Hepatocyte (in vitro differentiated cells): ENCODE measurements around the gene OR5B21.

Experiments used
- EZH2 ChIP-seq: fragments of 200-600 bp; sonication (generic); IDR thresholded peaks from 2 replicates; pipeline ENCODE4 v1.6.1; 2016; ENCODE audit warnings: antibody characterized with exemption, mild to moderate bottlenecking, borderline replicate concordance
- TF ChIP-seq, protein P1 (sequence below): fragments of 200-600 bp; sonication (generic); IDR thresholded peaks from 2 replicates; pipeline ENCODE4 v1.5.1; 2016; ENCODE audit warnings: antibody characterized with exemption, mild to moderate bottlenecking; ENCODE audit not compliant: poor library complexity

DNA sequence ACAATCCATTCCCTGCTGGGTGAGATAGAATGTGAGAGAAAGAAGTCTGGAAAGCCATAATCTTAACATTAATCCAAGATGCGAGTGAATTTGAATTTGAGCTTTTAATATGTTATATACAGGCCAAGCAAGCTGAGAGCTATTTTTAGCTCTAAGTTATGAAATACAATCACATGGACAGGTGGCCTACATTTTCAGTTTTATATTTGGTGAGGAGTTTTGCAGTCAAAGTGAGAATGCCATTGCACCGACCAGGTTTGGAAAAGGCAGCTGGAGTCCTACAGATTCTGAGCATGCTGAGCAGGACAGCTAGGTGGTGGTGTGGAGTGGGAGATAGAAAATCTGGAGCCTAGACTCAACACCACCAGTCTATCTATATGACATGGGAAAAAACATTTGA, 12.0 kb downstream of the OR5B21 start:
- TF ChIP-seq, protein P1, sequence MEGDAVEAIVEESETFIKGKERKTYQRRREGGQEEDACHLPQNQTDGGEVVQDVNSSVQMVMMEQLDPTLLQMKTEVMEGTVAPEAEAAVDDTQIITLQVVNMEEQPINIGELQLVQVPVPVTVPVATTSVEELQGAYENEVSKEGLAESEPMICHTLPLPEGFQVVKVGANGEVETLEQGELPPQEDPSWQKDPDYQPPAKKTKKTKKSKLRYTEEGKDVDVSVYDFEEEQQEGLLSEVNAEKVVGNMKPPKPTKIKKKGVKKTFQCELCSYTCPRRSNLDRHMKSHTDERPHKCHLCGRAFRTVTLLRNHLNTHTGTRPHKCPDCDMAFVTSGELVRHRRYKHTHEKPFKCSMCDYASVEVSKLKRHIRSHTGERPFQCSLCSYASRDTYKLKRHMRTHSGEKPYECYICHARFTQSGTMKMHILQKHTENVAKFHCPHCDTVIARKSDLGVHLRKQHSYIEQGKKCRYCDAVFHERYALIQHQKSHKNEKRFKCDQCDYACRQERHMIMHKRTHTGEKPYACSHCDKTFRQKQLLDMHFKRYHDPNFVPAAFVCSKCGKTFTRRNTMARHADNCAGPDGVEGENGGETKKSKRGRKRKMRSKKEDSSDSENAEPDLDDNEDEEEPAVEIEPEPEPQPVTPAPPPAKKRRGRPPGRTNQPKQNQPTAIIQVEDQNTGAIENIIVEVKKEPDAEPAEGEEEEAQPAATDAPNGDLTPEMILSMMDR: no peak
- TF ChIP-seq EZH2: no peak
